ENCODE results near the gene BLNK.

BLNK gene

GRCh38 chr10:96235326-96236089 is 35.9 kb downstream of the BLNK start:
- Histone ChIP-seq H3K4me1 (ENCODE audit: insufficient read depth, low read length) (no peaks in the 10 kb centered on the region), H3K9me3 (ENCODE audit: insufficient read depth, low read depth, low read length) (no peaks in the 10 kb centered on the region), H3K4me3 (ENCODE audit: low read length) (no peak overlapping the region), H3K36me3 (ENCODE audit: insufficient read depth, low read depth, low read length) (no peaks in the 10 kb centered on the region), H3K27ac (ENCODE audit: low read length) (no peak overlapping the region), H3K9ac (ENCODE audit: low read depth, low read length) (no peak overlapping the region), H3K27me3 (ENCODE audit: insufficient read depth, low read length) (no peaks in the 10 kb centered on the region)

GRCh38 chr10:96233959-96234358 is 37.4 kb downstream of the BLNK start:
- Histone ChIP-seq H3K27ac (ENCODE audit: low read length) (no peak overlapping the region), H3K9me3 (ENCODE audit: insufficient read depth, low read depth, low read length) (no peaks in the 10 kb centered on the region), H3K27me3 (ENCODE audit: insufficient read depth, low read length) (no peaks in the 10 kb centered on the region), H3K36me3 (ENCODE audit: insufficient read depth, low read depth, low read length) (no peaks in the 10 kb centered on the region), H3K4me3 (ENCODE audit: low read length) (no peak overlapping the region), H3K9ac (ENCODE audit: low read depth, low read length) (no peak overlapping the region), H3K4me1 (ENCODE audit: insufficient read depth, low read length) (0 out of 2 replicates have a peak, but pooled peaks cover 2% of the 10 kb centered on the region)

GRCh38 chr10:96230527-96230926 is 40.8 kb downstream of the BLNK start:
- no peaks in the 10 kb centered on the region for H3K27me3 ChIP-seq (ENCODE audit: insufficient read depth, low read length)
- no peak overlapping the region for H3K9ac ChIP-seq (ENCODE audit: low read depth, low read length)
- no peaks in the 10 kb centered on the region for H3K9me3 ChIP-seq (ENCODE audit: insufficient read depth, low read depth, low read length)
- no peak overlapping the region for H3K27ac ChIP-seq (ENCODE audit: low read length)
- 0 out of 2 replicates have a peak, but pooled peaks cover 2% of the 10 kb centered on the region for H3K4me1 ChIP-seq (ENCODE audit: insufficient read depth, low read length)
- H3K4me3 ChIP-seq (ENCODE audit: low read length) = no peak overlapping the region
- no peaks in the 10 kb centered on the region for H3K36me3 ChIP-seq (ENCODE audit: insufficient read depth, low read depth, low read length)

GRCh38 chr10:96229568-96230030 is 41.8 kb downstream of the BLNK start:
- H3K4me1 ChIP-seq (ENCODE audit: insufficient read depth, low read length) = 0 out of 2 replicates have a peak, but pooled peaks cover 2% of the 10 kb centered on the region
- no peak overlapping the region for H3K4me3 ChIP-seq (ENCODE audit: low read length)
- no peaks in the 10 kb centered on the region for H3K27me3 ChIP-seq (ENCODE audit: insufficient read depth, low read length)
- H3K9me3 ChIP-seq (ENCODE audit: insufficient read depth, low read depth, low read length) = no peaks in the 10 kb centered on the region
- no peak overlapping the region for H3K27ac ChIP-seq (ENCODE audit: low read length)
- H3K36me3 ChIP-seq (ENCODE audit: insufficient read depth, low read depth, low read length) = no peaks in the 10 kb centered on the region
- H3K9ac ChIP-seq (ENCODE audit: low read depth, low read length) = no peak overlapping the region

GRCh38 chr10:96228408-96228994 is 42.9 kb downstream of the BLNK start:
- Histone ChIP-seq H3K27me3 (ENCODE audit: insufficient read depth, low read length) (no peaks in the 10 kb centered on the region), H3K27ac (ENCODE audit: low read length) (no peak overlapping the region), H3K9me3 (ENCODE audit: insufficient read depth, low read depth, low read length) (no peaks in the 10 kb centered on the region), H3K4me1 (ENCODE audit: insufficient read depth, low read length) (peaks cover 4% of the 10 kb centered on the region; the same call in 1 of the 2 replicates), H3K36me3 (ENCODE audit: insufficient read depth, low read depth, low read length) (no peaks in the 10 kb centered on the region), H3K9ac (ENCODE audit: low read depth, low read length) (no peak overlapping the region), H3K4me3 (ENCODE audit: low read length) (no peak overlapping the region)

GRCh38 chr10:96227206-96227605 is 44.2 kb downstream of the BLNK start:
- Histone ChIP-seq H3K27me3 (ENCODE audit: insufficient read depth, low read length) (no peaks in the 10 kb centered on the region), H3K36me3 (ENCODE audit: insufficient read depth, low read depth, low read length) (no peaks in the 10 kb centered on the region), H3K4me1 (ENCODE audit: insufficient read depth, low read length) (peaks cover 12% of the 10 kb centered on the region; the same call in 1 of the 2 replicates), H3K9ac (ENCODE audit: low read depth, low read length) (no peak overlapping the region), H3K27ac (ENCODE audit: low read length) (no peak overlapping the region), H3K4me3 (ENCODE audit: low read length) (no peak overlapping the region), H3K9me3 (ENCODE audit: insufficient read depth, low read depth, low read length) (no peaks in the 10 kb centered on the region)

GRCh38 chr10:96225119-96225518 is 46.2 kb downstream of the BLNK start:
- Histone ChIP-seq H3K9ac (ENCODE audit: low read depth, low read length) (no peak overlapping the region), H3K4me1 (ENCODE audit: insufficient read depth, low read length) (peaks cover 20% of the 10 kb centered on the region), H3K27ac (ENCODE audit: low read length) (no peak overlapping the region), H3K36me3 (ENCODE audit: insufficient read depth, low read depth, low read length) (no peaks in the 10 kb centered on the region), H3K4me3 (ENCODE audit: low read length) (no peak overlapping the region), H3K9me3 (ENCODE audit: insufficient read depth, low read depth, low read length) (no peaks in the 10 kb centered on the region), H3K27me3 (ENCODE audit: insufficient read depth, low read length) (no peaks in the 10 kb centered on the region)

GRCh38 chr10:96222908-96223307 is 48.5 kb downstream of the BLNK start:
- H3K4me1 ChIP-seq (ENCODE audit: insufficient read depth, low read length) = peaks cover 18% of the 10 kb centered on the region
- no peak overlapping the region for H3K9ac ChIP-seq (ENCODE audit: low read depth, low read length)
- H3K27ac ChIP-seq (ENCODE audit: low read length) = no peak overlapping the region
- no peaks in the 10 kb centered on the region for H3K27me3 ChIP-seq (ENCODE audit: insufficient read depth, low read length)
- H3K9me3 ChIP-seq (ENCODE audit: insufficient read depth, low read depth, low read length) = no peaks in the 10 kb centered on the region
- no peak overlapping the region for H3K4me3 ChIP-seq (ENCODE audit: low read length)
- H3K36me3 ChIP-seq (ENCODE audit: insufficient read depth, low read depth, low read length) = no peaks in the 10 kb centered on the region

GRCh38 chr10:96222441-96222840 is 48.9 kb downstream of the BLNK start:
- Histone ChIP-seq H3K27ac (ENCODE audit: low read length) (no peak overlapping the region), H3K4me3 (ENCODE audit: low read length) (0 out of 2 replicates have a peak overlapping the region, but pooled peaks have one; percentile 10), H3K4me1 (ENCODE audit: insufficient read depth, low read length) (peaks cover 18% of the 10 kb centered on the region), H3K9me3 (ENCODE audit: insufficient read depth, low read depth, low read length) (no peaks in the 10 kb centered on the region), H3K36me3 (ENCODE audit: insufficient read depth, low read depth, low read length) (no peaks in the 10 kb centered on the region), H3K27me3 (ENCODE audit: insufficient read depth, low read length) (no peaks in the 10 kb centered on the region), H3K9ac (ENCODE audit: low read depth, low read length) (no peak overlapping the region)

- no peaks in the 10 kb centered on the region for H3K27me3 ChIP-seq (ENCODE audit: insufficient read depth, low read length)
- peaks cover 18% of the 10 kb centered on the region for H3K4me1 ChIP-seq (ENCODE audit: insufficient read depth, low read length)
- no peaks in the 10 kb centered on the region for H3K36me3 ChIP-seq (ENCODE audit: insufficient read depth, low read depth, low read length)
- H3K9me3 ChIP-seq (ENCODE audit: insufficient read depth, low read depth, low read length) = no peaks in the 10 kb centered on the region
- H3K4me3 ChIP-seq (ENCODE audit: low read length) = no peak overlapping the region
- H3K9ac ChIP-seq (ENCODE audit: low read depth, low read length) = no peak overlapping the region
- H3K27ac ChIP-seq (ENCODE audit: low read length) = no peak overlapping the region
These were observed 52.5 kb downstream of the BLNK start for GRCh38 chr10:96218826-96219225.

- H3K27me3 ChIP-seq (ENCODE audit: insufficient read depth, low read length) = no peaks in the 10 kb centered on the region
- no peaks in the 10 kb centered on the region for H3K9me3 ChIP-seq (ENCODE audit: insufficient read depth, low read depth, low read length)
- no peak overlapping the region for H3K9ac ChIP-seq (ENCODE audit: low read depth, low read length)
- H3K27ac ChIP-seq (ENCODE audit: low read length) = no peak overlapping the region
- H3K36me3 ChIP-seq (ENCODE audit: insufficient read depth, low read depth, low read length) = no peaks in the 10 kb centered on the region
- peaks cover 9% of the 10 kb centered on the region for H3K4me1 ChIP-seq (ENCODE audit: insufficient read depth, low read length)
- no peak overlapping the region for H3K4me3 ChIP-seq (ENCODE audit: low read length)
These were observed 53.7 kb downstream of the BLNK start for GRCh38 chr10:96217711-96218110.

- Histone ChIP-seq H3K4me3 (ENCODE audit: low read length) (no peak overlapping the region), H3K36me3 (ENCODE audit: insufficient read depth, low read depth, low read length) (no peaks in the 10 kb centered on the region), H3K9me3 (ENCODE audit: insufficient read depth, low read depth, low read length) (no peaks in the 10 kb centered on the region), H3K4me1 (ENCODE audit: insufficient read depth, low read length) (peaks cover 8% of the 10 kb centered on the region), H3K27me3 (ENCODE audit: insufficient read depth, low read length) (no peaks in the 10 kb centered on the region), H3K9ac (ENCODE audit: low read depth, low read length) (no peak overlapping the region), H3K27ac (ENCODE audit: low read length) (no peak overlapping the region)
These were observed 54.6 kb downstream of the BLNK start for GRCh38 chr10:96216775-96217174.
